Loucy (cell line): ENCODE results near the gene DEFB121.

Experiments
- H2AFZ ChIP-seq: fragments of 200-600 bp; sonication (generic); 2 replicates; pipeline ENCODE4 v1.6.0; 2016; ENCODE audit warnings: antibody characterized with exemption, mild to moderate bottlenecking, low read length, moderate library complexity
- H3F3A ChIP-seq: fragments of 200-600 bp; 2 replicates; pipeline ENCODE4 v1.6.0; 2016; ENCODE audit warnings: antibody characterized with exemption, low read depth, mild to moderate bottlenecking
- H3K27me3 ChIP-seq: fragments of 200-600 bp; sonication (generic); 2 replicates; pipeline ENCODE4 v1.6.1; 2014; ENCODE audit warnings: low read length, mild to moderate bottlenecking; ENCODE audit not compliant: insufficient read depth, poor library complexity, severe bottlenecking
- H3K36me3 ChIP-seq: fragments of 200-600 bp; sonication (generic); 2 replicates; pipeline ENCODE4 v1.6.1; 2016; ENCODE audit warnings: low read length; ENCODE audit not compliant: insufficient read depth
- H3K4me1 ChIP-seq: fragments of 200-600 bp; sonication (generic); 2 replicates; pipeline ENCODE4 v1.5.1; 2014; ENCODE audit warnings: low read length, mild to moderate bottlenecking; ENCODE audit not compliant: insufficient read depth, poor library complexity, severe bottlenecking
- H3K4me2 ChIP-seq: fragments of 200-600 bp; sonication (generic); 2 replicates; pipeline ENCODE4 v1.6.0; 2014; ENCODE audit warnings: antibody characterized with exemption, low read length, low read depth, mild to moderate bottlenecking; ENCODE audit not compliant: poor library complexity, severe bottlenecking
- H3K4me3 ChIP-seq: fragments of 200-600 bp; sonication (generic); 2 replicates; pipeline ENCODE4 v1.5.1; 2014; ENCODE audit warnings: low read length, mild to moderate bottlenecking, mixed read lengths; ENCODE audit not compliant: poor library complexity, severe bottlenecking
- H3K79me2 ChIP-seq: fragments of 200-600 bp; sonication (generic); 2 replicates; pipeline ENCODE4 v1.6.1; 2014; ENCODE audit warnings: low read length; ENCODE audit not compliant: insufficient read depth
- H3K9ac ChIP-seq: fragments of 200-600 bp; sonication (generic); 2 replicates; pipeline ENCODE4 v1.6.0; 2014; ENCODE audit warnings: mild to moderate bottlenecking, low read depth, low read length, moderate library complexity; ENCODE audit not compliant: poor library complexity, severe bottlenecking
- H3K9me2 ChIP-seq: fragments of 200-600 bp; sonication (generic); replicated peaks from 2 replicates; pipeline ENCODE4 v1.6.1; 2016; ENCODE audit warnings: low read depth, low read length, mixed read lengths
- H3K9me3 ChIP-seq: fragments of 200-600 bp; sonication (generic); 2 replicates; pipeline ENCODE4 v1.6.1; 2014; ENCODE audit warnings: mild to moderate bottlenecking, antibody characterized with exemption, low read length, low read depth; ENCODE audit not compliant: insufficient read depth
- H4K20me1 ChIP-seq: fragments of 200-600 bp; sonication (generic); 2 replicates; pipeline ENCODE4 v1.6.0; 2014; ENCODE audit warnings: antibody characterized with exemption, low read length, mild to moderate bottlenecking; ENCODE audit not compliant: insufficient read depth, poor library complexity, severe bottlenecking
- EZH2phosphoT487 ChIP-seq: fragments of 200-600 bp; IDR thresholded peaks from 2 replicates; pipeline ENCODE4 v1.6.1; 2018; ENCODE audit warnings: antibody characterized with exemption, mild to moderate bottlenecking, moderate library complexity, borderline replicate concordance
- TF ChIP-seq, protein P1 (sequence below): fragments of 200-600 bp; sonication (generic); conservative IDR thresholded peaks from 2 replicates; pipeline ENCODE4 v1.5.1; 2014; ENCODE audit warnings: mild to moderate bottlenecking, antibody characterized with exemption, low read length

Gene DEFB121

DNA sequence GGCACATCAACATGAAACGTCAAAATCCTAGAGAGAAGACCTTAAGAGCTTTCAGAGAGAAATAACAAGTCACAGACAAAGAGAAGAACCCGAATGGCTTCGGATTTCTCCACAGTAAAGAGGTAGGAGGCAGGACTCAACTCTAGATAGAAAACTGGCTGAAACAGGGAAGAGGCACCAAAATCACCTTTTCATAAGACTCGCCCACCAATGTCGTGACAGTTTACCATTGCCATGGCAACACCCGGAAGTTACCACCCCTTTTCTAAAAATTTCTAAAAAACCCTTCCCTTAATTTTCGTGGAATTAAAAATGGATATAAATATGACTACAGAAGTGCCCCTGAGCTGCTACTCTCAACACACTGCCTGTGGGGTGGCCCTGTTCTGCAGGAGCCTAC is 12.3 kb upstream of the DEFB121 start:
- Histone ChIP-seq H3K4me3 (no peak overlapping the region), H3K4me1 (no peaks in the 10 kb centered on the region), H3K27me3 (no peaks in the 10 kb centered on the region), H4K20me1 (no peaks in the 10 kb centered on the region), H3K36me3 (no peaks in the 10 kb centered on the region), H3K79me2 (no peaks in the 10 kb centered on the region), H3K9me3 (no peaks in the 10 kb centered on the region), H3K9me2 (no peaks in the 10 kb centered on the region), H3K9ac (no peak overlapping the region), H2AFZ (no peak overlapping the region), H3F3A (no peaks in the 10 kb centered on the region), H3K4me2 (no peak overlapping the region)
- TF ChIP-seq EZH2phosphoT487, result no peak
- TF ChIP-seq, protein P1, sequence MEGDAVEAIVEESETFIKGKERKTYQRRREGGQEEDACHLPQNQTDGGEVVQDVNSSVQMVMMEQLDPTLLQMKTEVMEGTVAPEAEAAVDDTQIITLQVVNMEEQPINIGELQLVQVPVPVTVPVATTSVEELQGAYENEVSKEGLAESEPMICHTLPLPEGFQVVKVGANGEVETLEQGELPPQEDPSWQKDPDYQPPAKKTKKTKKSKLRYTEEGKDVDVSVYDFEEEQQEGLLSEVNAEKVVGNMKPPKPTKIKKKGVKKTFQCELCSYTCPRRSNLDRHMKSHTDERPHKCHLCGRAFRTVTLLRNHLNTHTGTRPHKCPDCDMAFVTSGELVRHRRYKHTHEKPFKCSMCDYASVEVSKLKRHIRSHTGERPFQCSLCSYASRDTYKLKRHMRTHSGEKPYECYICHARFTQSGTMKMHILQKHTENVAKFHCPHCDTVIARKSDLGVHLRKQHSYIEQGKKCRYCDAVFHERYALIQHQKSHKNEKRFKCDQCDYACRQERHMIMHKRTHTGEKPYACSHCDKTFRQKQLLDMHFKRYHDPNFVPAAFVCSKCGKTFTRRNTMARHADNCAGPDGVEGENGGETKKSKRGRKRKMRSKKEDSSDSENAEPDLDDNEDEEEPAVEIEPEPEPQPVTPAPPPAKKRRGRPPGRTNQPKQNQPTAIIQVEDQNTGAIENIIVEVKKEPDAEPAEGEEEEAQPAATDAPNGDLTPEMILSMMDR, result no peak

DNA sequence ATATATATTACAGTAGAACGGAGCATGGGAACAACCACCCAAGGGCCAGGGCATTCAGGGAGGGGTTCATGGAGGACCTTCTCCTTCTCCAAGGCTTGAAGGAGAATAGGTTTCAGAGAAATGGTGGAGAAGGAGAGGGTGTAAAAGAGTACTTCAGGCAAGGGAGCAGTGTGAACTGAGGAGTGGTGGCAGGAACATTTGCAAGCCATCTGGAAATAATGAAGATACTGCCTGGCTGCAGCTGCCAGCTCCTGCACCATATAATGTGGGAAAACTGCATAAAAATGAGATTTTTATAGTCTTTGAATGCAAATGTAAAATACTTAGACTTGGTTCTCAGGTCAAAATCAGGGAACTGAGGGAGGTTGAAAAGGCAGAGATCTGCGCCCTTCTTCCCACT is 9.6 kb upstream of the DEFB121 start:
- H3K79me2 ChIP-seq, result no peaks in the 10 kb centered on the region

DNA sequence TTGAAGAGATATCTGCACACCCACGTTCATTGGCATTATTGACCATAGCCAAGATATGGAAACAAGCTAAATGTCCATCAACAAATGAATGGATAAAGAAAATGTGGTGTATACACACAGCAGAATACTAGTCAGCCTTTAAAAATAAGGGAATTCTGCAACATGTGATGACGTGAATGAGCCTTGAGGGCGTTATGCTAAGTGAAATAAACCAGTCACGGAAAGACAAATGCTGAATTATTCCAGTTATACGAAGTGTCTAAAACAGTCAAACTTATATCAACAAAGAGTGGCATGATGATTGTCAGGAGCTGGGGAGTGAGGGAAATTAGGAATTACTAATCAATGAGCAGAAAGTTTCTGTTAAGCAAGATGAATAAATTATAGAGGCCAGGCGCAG is 8.4 kb upstream of the DEFB121 start:
- Histone ChIP-seq H3K27me3 (no peaks in the 10 kb centered on the region), H3K9ac (no peak overlapping the region), H3K4me1 (no peaks in the 10 kb centered on the region), H3K36me3 (no peaks in the 10 kb centered on the region), H4K20me1 (no peaks in the 10 kb centered on the region), H3K4me3 (no peak overlapping the region), H3K9me2 (no peaks in the 10 kb centered on the region), H3K79me2 (no peaks in the 10 kb centered on the region), H3K9me3 (no peaks in the 10 kb centered on the region), H3F3A (no peaks in the 10 kb centered on the region), H2AFZ (no peak overlapping the region), H3K4me2 (no peak overlapping the region)
- TF ChIP-seq EZH2phosphoT487, result no peak
- TF ChIP-seq, protein P1, result no peak

More for the DNA sequence above, 9.6 kb upstream of the DEFB121 start:
- H3K4me2 ChIP-seq, result no peak overlapping the region
- no peaks in the 10 kb centered on the region for H3K9me2 ChIP-seq
- TF ChIP-seq EZH2phosphoT487, result no peak
- TF ChIP-seq, protein P1, result no peak
- no peaks in the 10 kb centered on the region for H3F3A ChIP-seq
- H3K4me1 ChIP-seq, result no peaks in the 10 kb centered on the region
- no peaks in the 10 kb centered on the region for H4K20me1 ChIP-seq
- H2AFZ ChIP-seq, result no peak overlapping the region
- H3K27me3 ChIP-seq, result no peaks in the 10 kb centered on the region
- H3K4me3 ChIP-seq, result no peak overlapping the region
- no peaks in the 10 kb centered on the region for H3K9me3 ChIP-seq
- no peaks in the 10 kb centered on the region for H3K36me3 ChIP-seq
- no peak overlapping the region for H3K9ac ChIP-seq
